HEK293T (cell line): ENCODE results near the gene SERPINB2.

Source experiments
- BHLHE40 ChIP-seq: fragments of 450-650 bp; IDR thresholded peaks from 2 replicates; pipeline ENCODE4 v1.6.1; 2016; ENCODE audit warnings: mild to moderate bottlenecking, moderate library complexity, borderline replicate concordance
- HDGF ChIP-seq: fragments of 450-650 bp; IDR thresholded peaks from 2 replicates; pipeline ENCODE4 v1.6.1; 2017; ENCODE audit warnings: antibody characterized with exemption, borderline replicate concordance

DNA sequence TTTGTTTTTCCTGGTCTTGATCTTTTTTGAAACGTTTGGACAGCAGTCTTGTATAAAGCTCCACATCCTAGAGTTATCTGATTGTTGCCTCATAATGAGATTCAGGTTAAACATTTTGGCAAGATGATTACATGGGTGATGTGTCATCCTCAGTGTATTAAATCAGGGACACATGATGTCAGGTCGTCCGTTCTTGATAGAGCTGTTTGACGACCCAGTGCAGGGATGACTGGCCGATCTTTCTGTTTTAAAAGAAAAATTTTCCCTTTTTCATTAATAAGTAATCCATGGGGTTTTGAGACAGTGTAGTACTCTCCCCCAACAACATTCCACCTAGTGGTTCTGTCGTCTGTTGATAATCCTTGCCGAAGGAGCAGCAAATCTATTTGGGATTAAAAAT lies 44.5 kb upstream of the SERPINB2 start:
- TF ChIP-seq HDGF (no peak), BHLHE40 (no peak)
